Measurements from ENCODE around the gene KCNQ5.

The KCNQ5 gene

GRCh38 chr6:72832271-72832670, 210.4 kb downstream of the KCNQ5 start:
- DNase-seq (ENCODE audit: extremely low read depth in 1 of 2, low read depth in 1 of 2), result no peak

GRCh38 chr6:72835749-72836148, 213.9 kb downstream of the KCNQ5 start:
- DNase-seq (ENCODE audit: extremely low read depth in 1 of 2, low read depth in 1 of 2), result no peak

GRCh38 chr6:72836971-72837370, 215.1 kb downstream of the KCNQ5 start:
- DNase-seq (ENCODE audit: extremely low read depth in 1 of 2, low read depth in 1 of 2), result no peak

GRCh38 chr6:72841195-72841594, 219.3 kb downstream of the KCNQ5 start:
- no peak for DNase-seq (ENCODE audit: extremely low read depth in 1 of 2, low read depth in 1 of 2)

GRCh38 chr6:72842140-72842539, 220.3 kb downstream of the KCNQ5 start:
- DNase-seq (ENCODE audit: extremely low read depth in 1 of 2, low read depth in 1 of 2), result no peak

- no peak for DNase-seq (ENCODE audit: extremely low read depth in 1 of 2, low read depth in 1 of 2)
Observed at GRCh38 chr6:72844614-72845013, 222.8 kb downstream of the KCNQ5 start.

- DNase-seq (ENCODE audit: extremely low read depth in 1 of 2, low read depth in 1 of 2), result no peak
Observed at GRCh38 chr6:72849346-72849745, 227.5 kb downstream of the KCNQ5 start.

GRCh38 chr6:72850040-72850439, 228.2 kb downstream of the KCNQ5 start:
- DNase-seq (ENCODE audit: extremely low read depth in 1 of 2, low read depth in 1 of 2), result no peak

GRCh38 chr6:72850469-72850868, 228.6 kb downstream of the KCNQ5 start:
- DNase-seq (ENCODE audit: extremely low read depth in 1 of 2, low read depth in 1 of 2), result no peak

GRCh38 chr6:72855471-72855870, 233.6 kb downstream of the KCNQ5 start:
- no peak for DNase-seq (ENCODE audit: extremely low read depth in 1 of 2, low read depth in 1 of 2)

GRCh38 chr6:72856801-72857200, 234.9 kb downstream of the KCNQ5 start:
- no peak for DNase-seq (ENCODE audit: extremely low read depth in 1 of 2, low read depth in 1 of 2)

- no peak for DNase-seq (ENCODE audit: extremely low read depth in 1 of 2, low read depth in 1 of 2)
Observed at GRCh38 chr6:72857791-72858585, 236.1 kb downstream of the KCNQ5 start.

GRCh38 chr6:72861059-72861458, 239.2 kb downstream of the KCNQ5 start:
- no peak for DNase-seq (ENCODE audit: extremely low read depth in 1 of 2, low read depth in 1 of 2)

- DNase-seq (ENCODE audit: extremely low read depth in 1 of 2, low read depth in 1 of 2), result no peak
Observed at GRCh38 chr6:72861935-72862432, 240.1 kb downstream of the KCNQ5 start.

- no peak for DNase-seq (ENCODE audit: extremely low read depth in 1 of 2, low read depth in 1 of 2)
Observed at GRCh38 chr6:72863131-72863530, 241.3 kb downstream of the KCNQ5 start.

GRCh38 chr6:72864236-72864635, 242.4 kb downstream of the KCNQ5 start:
- DNase-seq (ENCODE audit: extremely low read depth in 1 of 2, low read depth in 1 of 2), result no peak

GRCh38 chr6:72864799-72865198, 242.9 kb downstream of the KCNQ5 start:
- no peak for DNase-seq (ENCODE audit: extremely low read depth in 1 of 2, low read depth in 1 of 2)

- DNase-seq (ENCODE audit: extremely low read depth in 1 of 2, low read depth in 1 of 2), result no peak
Observed at GRCh38 chr6:72865467-72865866, 243.6 kb downstream of the KCNQ5 start.

- DNase-seq (ENCODE audit: extremely low read depth in 1 of 2, low read depth in 1 of 2), result no peak
Observed at GRCh38 chr6:72869621-72870020, 247.8 kb downstream of the KCNQ5 start.

GRCh38 chr6:72873433-72873832, 251.6 kb downstream of the KCNQ5 start:
- no peak for DNase-seq (ENCODE audit: extremely low read depth in 1 of 2, low read depth in 1 of 2)

GRCh38 chr6:72876256-72876655, 254.4 kb downstream of the KCNQ5 start:
- no peak for DNase-seq (ENCODE audit: extremely low read depth in 1 of 2, low read depth in 1 of 2)

- no peak for DNase-seq (ENCODE audit: extremely low read depth in 1 of 2, low read depth in 1 of 2)
Observed at GRCh38 chr6:72886170-72886569, 264.3 kb downstream of the KCNQ5 start.

- DNase-seq (ENCODE audit: extremely low read depth in 1 of 2, low read depth in 1 of 2), result no peak
Observed at GRCh38 chr6:72890233-72890632, 268.4 kb downstream of the KCNQ5 start.
